ENCODE measurements around the gene RAC3. TPM values are rescaled to one million over a fixed set of nuclear protein-coding genes. Genes with fewer than 3 reads are reported as not detected.

The RAC3 gene
- total and polyA plus RNA-seq, 9 of the 15 experiments (the other 6 are each of a cell fraction or from before 2014, with no cell fraction given) = 0.23 to 292 (median 118) TPM

- TF ChIP-seq NFXL1 (CRISPR knock-in tag; IDR thresholded peaks at IDR 0.05) = no peak
- no peak for TF ChIP-seq ZNF518B (CRISPR knock-in tag; IDR thresholded peaks at IDR 0.05)
- TF ChIP-seq HES1 (IDR thresholded peaks at IDR 0.05; ENCODE audit: low read depth) = no peak
- no peak for TF ChIP-seq THRA (IDR thresholded peaks at IDR 0.05)
- TF ChIP-seq AFF1 (IDR thresholded peaks at IDR 0.05; ENCODE audit: low read depth in 1 of 2, partially characterized antibody in 2 of 2) = no peak
- no peak; the same call in 1 of the 2 replicates for TF ChIP-seq GATAD2B (IDR thresholded peaks at IDR 0.05; ENCODE audit: borderline replicate concordance)
- no peak for TF ChIP-seq NR4A1 (CRISPR knock-in tag; IDR thresholded peaks at IDR 0.05)
- TF ChIP-seq NR4A1 (tag; IDR thresholded peaks at IDR 0.05) = no peak
- TF ChIP-seq DACH1 (IDR thresholded peaks at IDR 0.05; ENCODE audit: partially characterized antibody) = no peak
- TF ChIP-seq SNRNP70 (optimal IDR thresholded peaks at IDR 0.05; ENCODE audit: low read depth, low read length) = no peak
- no peak for TF ChIP-seq CHD2 (IDR thresholded peaks at IDR 0.05; ENCODE audit: low read depth, low read length)
- no peak for TF ChIP-seq ZC3H11A (IDR thresholded peaks at IDR 0.05; ENCODE audit: low read depth, low read length)
- no peak for TF ChIP-seq TRIM25 (IDR thresholded peaks at IDR 0.05; ENCODE audit: borderline replicate concordance)
- TF ChIP-seq MYNN (IDR thresholded peaks at IDR 0.05) = 0 out of 2 replicates have a peak, but pooled peaks have one; percentile 11
- no peak for TF ChIP-seq MYNN (CRISPR knock-in tag; IDR thresholded peaks at IDR 0.05)
Observed at GRCh38 chr17:82030470-82031302, 792 bp upstream of the RAC3 start (continued).

All from K562 (cell line).